WTC11 (cell line): ENCODE data around the gene PLA1A. TPM values are rescaled to one million over a fixed set of nuclear protein-coding genes. Genes with fewer than 3 reads are reported as not detected.
A peak's percentile ranks its signal among the peaks of the same experiment; 100 is the strongest.

Source experiments
- CREM ChIP-seq: sonication (generic); formaldehyde crosslinking; IDR thresholded peaks from 2 replicates; pipeline ENCODE4 v1.8.1; 2022; ENCODE audit warnings: mild to moderate bottlenecking, missing genetic modification reagents, moderate library complexity
- SMAD4 ChIP-seq: sonication (generic); formaldehyde crosslinking; IDR thresholded peaks from 2 replicates; pipeline ENCODE4 v1.8.0; 2022; ENCODE audit warnings: mild to moderate bottlenecking, missing genetic modification reagents
- SP1 ChIP-seq: sonication (generic); formaldehyde crosslinking; conservative IDR thresholded peaks from 2 replicates; pipeline ENCODE4 v1.8.1; 2022; ENCODE audit warnings: missing genetic modification reagents
- TEAD1 ChIP-seq: sonication (generic); formaldehyde crosslinking; IDR thresholded peaks from 2 replicates; pipeline ENCODE4 v1.8.0; 2022; ENCODE audit warnings: mild to moderate bottlenecking, missing genetic modification reagents
- total RNA-seq: library from RNA; stranded (reverse); gene quantifications from 3 replicates; pipeline ENCODE4 v1.2.3, GENCODE V29; 2021
- TF ChIP-seq, protein P1 (sequence below): sonication (generic); formaldehyde crosslinking; IDR thresholded peaks from 2 replicates; pipeline ENCODE4 v1.8.0; 2023; ENCODE audit warnings: mild to moderate bottlenecking, missing genetic modification reagents
- TF ChIP-seq, protein P2 (sequence below): sonication (generic); formaldehyde crosslinking; IDR thresholded peaks from 2 replicates; pipeline ENCODE4 v1.8.0; 2022; ENCODE audit warnings: mild to moderate bottlenecking, missing genetic modification reagents
- TF ChIP-seq, protein P3 (sequence below): sonication (generic); formaldehyde crosslinking; IDR thresholded peaks from 2 replicates; pipeline ENCODE4 v1.8.1; 2023; ENCODE audit warnings: mild to moderate bottlenecking, missing genetic modification reagents, borderline replicate concordance
- TF ChIP-seq, protein P4 (sequence below): sonication (generic); formaldehyde crosslinking; IDR thresholded peaks from 2 replicates; pipeline ENCODE4 v1.8.1; 2023; ENCODE audit warnings: mild to moderate bottlenecking, missing genetic modification reagents, moderate library complexity
- TF ChIP-seq, protein P5 (sequence below): fragments of 250-450 bp; sonication (Bioruptor Pico); IDR thresholded peaks from 2 replicates; pipeline ENCODE4 v1.9.0; 2021; ENCODE audit warnings: mild to moderate bottlenecking, borderline replicate concordance
- TF ChIP-seq, protein P6 (sequence below): sonication (generic); formaldehyde crosslinking; IDR thresholded peaks from 2 replicates; pipeline ENCODE4 v1.8.0; 2022; ENCODE audit warnings: missing genetic modification reagents

Gene PLA1A
- total RNA-seq, 1 experiment from 2014 or later = not detected

DNA sequence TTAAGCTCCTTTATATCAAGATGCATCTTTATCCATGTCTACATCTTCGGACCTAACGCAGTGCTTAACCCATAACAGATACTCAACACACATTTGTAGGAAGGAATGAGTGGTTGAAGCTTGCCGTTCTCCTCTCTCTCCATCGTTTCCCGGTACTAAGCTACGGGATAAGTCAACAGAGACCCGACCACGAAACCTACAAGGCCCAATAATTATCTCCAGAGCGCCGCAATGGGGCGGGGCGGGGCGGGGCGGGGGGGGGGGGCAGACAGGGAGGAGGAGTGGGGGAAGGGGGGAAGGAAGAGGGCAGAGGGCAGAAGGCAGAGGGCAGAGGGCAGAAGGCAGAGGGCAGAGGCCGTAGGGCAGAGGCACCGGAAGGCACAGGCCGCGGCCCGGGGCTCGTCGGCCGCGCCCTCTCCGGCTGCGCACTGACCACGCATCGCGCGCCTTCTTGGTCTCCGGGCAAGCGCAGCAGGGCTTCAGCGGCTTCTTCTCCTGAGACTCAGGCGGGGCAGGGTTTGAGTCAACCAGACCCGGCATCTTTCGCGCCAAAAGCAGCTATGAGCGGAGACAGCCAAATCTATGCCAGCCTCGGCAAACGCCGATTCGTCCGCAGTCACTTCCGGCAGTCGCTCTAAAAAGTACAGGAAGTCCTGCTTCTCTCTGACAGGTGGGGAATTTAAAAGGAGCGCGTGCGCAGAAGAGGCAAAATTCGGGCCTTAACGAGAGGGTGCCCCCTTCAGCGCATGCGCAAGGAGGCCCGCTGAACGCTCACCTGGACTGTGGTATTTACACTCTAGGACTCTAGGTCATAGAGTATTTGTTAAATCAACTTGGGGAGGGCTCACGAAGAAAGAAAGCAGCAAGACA lies 79.3 kb downstream of the PLA1A start, which contains the start of gene COX17 (continued):
- TF ChIP-seq, protein P1, sequence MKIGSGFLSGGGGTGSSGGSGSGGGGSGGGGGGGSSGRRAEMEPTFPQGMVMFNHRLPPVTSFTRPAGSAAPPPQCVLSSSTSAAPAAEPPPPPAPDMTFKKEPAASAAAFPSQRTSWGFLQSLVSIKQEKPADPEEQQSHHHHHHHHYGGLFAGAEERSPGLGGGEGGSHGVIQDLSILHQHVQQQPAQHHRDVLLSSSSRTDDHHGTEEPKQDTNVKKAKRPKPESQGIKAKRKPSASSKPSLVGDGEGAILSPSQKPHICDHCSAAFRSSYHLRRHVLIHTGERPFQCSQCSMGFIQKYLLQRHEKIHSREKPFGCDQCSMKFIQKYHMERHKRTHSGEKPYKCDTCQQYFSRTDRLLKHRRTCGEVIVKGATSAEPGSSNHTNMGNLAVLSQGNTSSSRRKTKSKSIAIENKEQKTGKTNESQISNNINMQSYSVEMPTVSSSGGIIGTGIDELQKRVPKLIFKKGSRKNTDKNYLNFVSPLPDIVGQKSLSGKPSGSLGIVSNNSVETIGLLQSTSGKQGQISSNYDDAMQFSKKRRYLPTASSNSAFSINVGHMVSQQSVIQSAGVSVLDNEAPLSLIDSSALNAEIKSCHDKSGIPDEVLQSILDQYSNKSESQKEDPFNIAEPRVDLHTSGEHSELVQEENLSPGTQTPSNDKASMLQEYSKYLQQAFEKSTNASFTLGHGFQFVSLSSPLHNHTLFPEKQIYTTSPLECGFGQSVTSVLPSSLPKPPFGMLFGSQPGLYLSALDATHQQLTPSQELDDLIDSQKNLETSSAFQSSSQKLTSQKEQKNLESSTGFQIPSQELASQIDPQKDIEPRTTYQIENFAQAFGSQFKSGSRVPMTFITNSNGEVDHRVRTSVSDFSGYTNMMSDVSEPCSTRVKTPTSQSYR (CRISPR knock-in tag) = no peak
- TF ChIP-seq, protein P2, sequence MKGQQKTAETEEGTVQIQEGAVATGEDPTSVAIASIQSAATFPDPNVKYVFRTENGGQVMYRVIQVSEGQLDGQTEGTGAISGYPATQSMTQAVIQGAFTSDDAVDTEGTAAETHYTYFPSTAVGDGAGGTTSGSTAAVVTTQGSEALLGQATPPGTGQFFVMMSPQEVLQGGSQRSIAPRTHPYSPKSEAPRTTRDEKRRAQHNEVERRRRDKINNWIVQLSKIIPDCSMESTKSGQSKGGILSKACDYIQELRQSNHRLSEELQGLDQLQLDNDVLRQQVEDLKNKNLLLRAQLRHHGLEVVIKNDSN (CRISPR knock-in tag) = no peak
- TF ChIP-seq, protein P3, sequence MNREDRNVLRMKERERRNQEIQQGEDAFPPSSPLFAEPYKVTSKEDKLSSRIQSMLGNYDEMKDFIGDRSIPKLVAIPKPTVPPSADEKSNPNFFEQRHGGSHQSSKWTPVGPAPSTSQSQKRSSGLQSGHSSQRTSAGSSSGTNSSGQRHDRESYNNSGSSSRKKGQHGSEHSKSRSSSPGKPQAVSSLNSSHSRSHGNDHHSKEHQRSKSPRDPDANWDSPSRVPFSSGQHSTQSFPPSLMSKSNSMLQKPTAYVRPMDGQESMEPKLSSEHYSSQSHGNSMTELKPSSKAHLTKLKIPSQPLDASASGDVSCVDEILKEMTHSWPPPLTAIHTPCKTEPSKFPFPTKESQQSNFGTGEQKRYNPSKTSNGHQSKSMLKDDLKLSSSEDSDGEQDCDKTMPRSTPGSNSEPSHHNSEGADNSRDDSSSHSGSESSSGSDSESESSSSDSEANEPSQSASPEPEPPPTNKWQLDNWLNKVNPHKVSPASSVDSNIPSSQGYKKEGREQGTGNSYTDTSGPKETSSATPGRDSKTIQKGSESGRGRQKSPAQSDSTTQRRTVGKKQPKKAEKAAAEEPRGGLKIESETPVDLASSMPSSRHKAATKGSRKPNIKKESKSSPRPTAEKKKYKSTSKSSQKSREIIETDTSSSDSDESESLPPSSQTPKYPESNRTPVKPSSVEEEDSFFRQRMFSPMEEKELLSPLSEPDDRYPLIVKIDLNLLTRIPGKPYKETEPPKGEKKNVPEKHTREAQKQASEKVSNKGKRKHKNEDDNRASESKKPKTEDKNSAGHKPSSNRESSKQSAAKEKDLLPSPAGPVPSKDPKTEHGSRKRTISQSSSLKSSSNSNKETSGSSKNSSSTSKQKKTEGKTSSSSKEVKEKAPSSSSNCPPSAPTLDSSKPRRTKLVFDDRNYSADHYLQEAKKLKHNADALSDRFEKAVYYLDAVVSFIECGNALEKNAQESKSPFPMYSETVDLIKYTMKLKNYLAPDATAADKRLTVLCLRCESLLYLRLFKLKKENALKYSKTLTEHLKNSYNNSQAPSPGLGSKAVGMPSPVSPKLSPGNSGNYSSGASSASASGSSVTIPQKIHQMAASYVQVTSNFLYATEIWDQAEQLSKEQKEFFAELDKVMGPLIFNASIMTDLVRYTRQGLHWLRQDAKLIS = no peak
- TF ChIP-seq, protein P4, sequence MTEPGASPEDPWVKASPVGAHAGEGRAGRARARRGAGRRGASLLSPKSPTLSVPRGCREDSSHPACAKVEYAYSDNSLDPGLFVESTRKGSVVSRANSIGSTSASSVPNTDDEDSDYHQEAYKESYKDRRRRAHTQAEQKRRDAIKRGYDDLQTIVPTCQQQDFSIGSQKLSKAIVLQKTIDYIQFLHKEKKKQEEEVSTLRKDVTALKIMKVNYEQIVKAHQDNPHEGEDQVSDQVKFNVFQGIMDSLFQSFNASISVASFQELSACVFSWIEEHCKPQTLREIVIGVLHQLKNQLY = no peak
- TF ChIP-seq SMAD4 (no peak), SP1 (CRISPR knock-in tag) (peak; percentile 57; the same call in 1 of the 2 replicates), CREM (CRISPR knock-in tag) (0 out of 2 replicates have a peak, but pooled peaks have one; percentile 31), TEAD1 (CRISPR knock-in tag) (0 out of 2 replicates have a peak, but pooled peaks have one; percentile 47)
- TF ChIP-seq, protein P5, sequence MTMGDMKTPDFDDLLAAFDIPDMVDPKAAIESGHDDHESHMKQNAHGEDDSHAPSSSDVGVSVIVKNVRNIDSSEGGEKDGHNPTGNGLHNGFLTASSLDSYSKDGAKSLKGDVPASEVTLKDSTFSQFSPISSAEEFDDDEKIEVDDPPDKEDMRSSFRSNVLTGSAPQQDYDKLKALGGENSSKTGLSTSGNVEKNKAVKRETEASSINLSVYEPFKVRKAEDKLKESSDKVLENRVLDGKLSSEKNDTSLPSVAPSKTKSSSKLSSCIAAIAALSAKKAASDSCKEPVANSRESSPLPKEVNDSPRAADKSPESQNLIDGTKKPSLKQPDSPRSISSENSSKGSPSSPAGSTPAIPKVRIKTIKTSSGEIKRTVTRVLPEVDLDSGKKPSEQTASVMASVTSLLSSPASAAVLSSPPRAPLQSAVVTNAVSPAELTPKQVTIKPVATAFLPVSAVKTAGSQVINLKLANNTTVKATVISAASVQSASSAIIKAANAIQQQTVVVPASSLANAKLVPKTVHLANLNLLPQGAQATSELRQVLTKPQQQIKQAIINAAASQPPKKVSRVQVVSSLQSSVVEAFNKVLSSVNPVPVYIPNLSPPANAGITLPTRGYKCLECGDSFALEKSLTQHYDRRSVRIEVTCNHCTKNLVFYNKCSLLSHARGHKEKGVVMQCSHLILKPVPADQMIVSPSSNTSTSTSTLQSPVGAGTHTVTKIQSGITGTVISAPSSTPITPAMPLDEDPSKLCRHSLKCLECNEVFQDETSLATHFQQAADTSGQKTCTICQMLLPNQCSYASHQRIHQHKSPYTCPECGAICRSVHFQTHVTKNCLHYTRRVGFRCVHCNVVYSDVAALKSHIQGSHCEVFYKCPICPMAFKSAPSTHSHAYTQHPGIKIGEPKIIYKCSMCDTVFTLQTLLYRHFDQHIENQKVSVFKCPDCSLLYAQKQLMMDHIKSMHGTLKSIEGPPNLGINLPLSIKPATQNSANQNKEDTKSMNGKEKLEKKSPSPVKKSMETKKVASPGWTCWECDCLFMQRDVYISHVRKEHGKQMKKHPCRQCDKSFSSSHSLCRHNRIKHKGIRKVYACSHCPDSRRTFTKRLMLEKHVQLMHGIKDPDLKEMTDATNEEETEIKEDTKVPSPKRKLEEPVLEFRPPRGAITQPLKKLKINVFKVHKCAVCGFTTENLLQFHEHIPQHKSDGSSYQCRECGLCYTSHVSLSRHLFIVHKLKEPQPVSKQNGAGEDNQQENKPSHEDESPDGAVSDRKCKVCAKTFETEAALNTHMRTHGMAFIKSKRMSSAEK (CRISPR knock-in tag) = no peak
- TF ChIP-seq, protein P6, sequence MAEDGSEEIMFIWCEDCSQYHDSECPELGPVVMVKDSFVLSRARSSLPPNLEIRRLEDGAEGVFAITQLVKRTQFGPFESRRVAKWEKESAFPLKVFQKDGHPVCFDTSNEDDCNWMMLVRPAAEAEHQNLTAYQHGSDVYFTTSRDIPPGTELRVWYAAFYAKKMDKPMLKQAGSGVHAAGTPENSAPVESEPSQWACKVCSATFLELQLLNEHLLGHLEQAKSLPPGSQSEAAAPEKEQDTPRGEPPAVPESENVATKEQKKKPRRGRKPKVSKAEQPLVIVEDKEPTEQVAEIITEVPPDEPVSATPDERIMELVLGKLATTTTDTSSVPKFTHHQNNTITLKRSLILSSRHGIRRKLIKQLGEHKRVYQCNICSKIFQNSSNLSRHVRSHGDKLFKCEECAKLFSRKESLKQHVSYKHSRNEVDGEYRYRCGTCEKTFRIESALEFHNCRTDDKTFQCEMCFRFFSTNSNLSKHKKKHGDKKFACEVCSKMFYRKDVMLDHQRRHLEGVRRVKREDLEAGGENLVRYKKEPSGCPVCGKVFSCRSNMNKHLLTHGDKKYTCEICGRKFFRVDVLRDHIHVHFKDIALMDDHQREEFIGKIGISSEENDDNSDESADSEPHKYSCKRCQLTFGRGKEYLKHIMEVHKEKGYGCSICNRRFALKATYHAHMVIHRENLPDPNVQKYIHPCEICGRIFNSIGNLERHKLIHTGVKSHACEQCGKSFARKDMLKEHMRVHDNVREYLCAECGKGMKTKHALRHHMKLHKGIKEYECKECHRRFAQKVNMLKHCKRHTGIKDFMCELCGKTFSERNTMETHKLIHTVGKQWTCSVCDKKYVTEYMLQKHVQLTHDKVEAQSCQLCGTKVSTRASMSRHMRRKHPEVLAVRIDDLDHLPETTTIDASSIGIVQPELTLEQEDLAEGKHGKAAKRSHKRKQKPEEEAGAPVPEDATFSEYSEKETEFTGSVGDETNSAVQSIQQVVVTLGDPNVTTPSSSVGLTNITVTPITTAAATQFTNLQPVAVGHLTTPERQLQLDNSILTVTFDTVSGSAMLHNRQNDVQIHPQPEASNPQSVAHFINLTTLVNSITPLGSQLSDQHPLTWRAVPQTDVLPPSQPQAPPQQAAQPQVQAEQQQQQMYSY (CRISPR knock-in tag) = no peak
